HCT116 (cell line): ENCODE data around the gene PDIA2. TPM values are rescaled to one million over a fixed set of nuclear protein-coding genes. Genes with fewer than 3 reads are reported as not detected.

Source experiments
- ATAC-seq: fragments of 200-7000 bp; cut with Tn5 transposase; 2 replicates; pipeline ENCODE4 v1.9.1; 2020; ENCODE audit warnings: mild to moderate bottlenecking, moderate library complexity
- BruUV-seq: library from RNA; stranded (reverse); fragments of 400-500 nt; replicated peaks from 2 replicates; lab custom pipeline; 2021; lab: Mats Ljungman, UMichigan
- CTCF ChIA-PET: fragments of 300-600 bp; sonication (Branson Sonifier 250); formaldehyde crosslinking; loops from one replicate; lab custom pipeline; 2021; ENCODE audit warnings: antibody characterized with exemption; lab: Charles Lee
- POLR2A ChIA-PET: fragments of 300-600, 350-600 bp; sonication (Branson Sonifier 250); formaldehyde crosslinking; loops from one replicate; lab custom pipeline; 2021; ENCODE audit warnings: antibody characterized with exemption; lab: Charles Lee
- RAD21 ChIA-PET, 2 experiments: fragments of 300-600 bp; sonication (Branson Sonifier 250); formaldehyde crosslinking; loops; one replicate each; lab custom pipeline; 2023; ENCODE audit warnings: low total read pairs in 2 of 2; ENCODE audit not compliant: uncharacterized antibody in 2 of 2, unreplicated experiment in 2 of 2, low non-redundant PET in 1 of 2; lab: Charles Lee
- DNase-seq: peaks from one replicate; pipeline ENCODE4 v3.0.0-alpha.2; 2010; ENCODE audit warnings: low read depth, low spot score
- H2AFZ ChIP-seq: fragments of 200-600 bp; shearing (Covaris generic), sonication (generic); 2 replicates; pipeline ENCODE4 v1.6.1; 2017; ENCODE audit warnings: low read depth, mixed run types, mixed read lengths, antibody characterized with exemption, low read length; ENCODE audit not compliant: poor library complexity, severe bottlenecking
- H3K27ac ChIP-seq: 2 replicates; pipeline ENCODE4 v1.5.1; 2012; ENCODE audit warnings: low read depth, low read length
- H3K27me3 ChIP-seq: fragments of 200-600 bp; sonication (generic); 2 replicates; pipeline ENCODE4 v1.6.1; 2016; ENCODE audit warnings: mixed run types, low read length, mixed read lengths; ENCODE audit not compliant: insufficient read depth
- H3K36me3 ChIP-seq, 2 experiments: fragments of 200-500 bp in 1 of 2; fragments of 200-600 bp in 1 of 2; sonication (Bioruptor generic) in 1 of 2; sonication (generic) in 1 of 2; 2 replicates each; pipeline versions ENCODE4 v1.5.1 to v1.6.1; 2014 to 2016; ENCODE audit warnings: low read length in 2 of 2, inconsistent platforms in 1 of 2, mixed read lengths in 1 of 2, mixed run types in 1 of 2; ENCODE audit not compliant: insufficient read depth in 2 of 2, control insufficient read depth in 1 of 2
- H3K4me1 ChIP-seq, 2 experiments: fragments of 200-600 bp in 1 of 2; sonication (generic) in 1 of 2; 2 replicates each; pipeline versions ENCODE4 v1.5.1 to v1.6.1; 2012 to 2017; ENCODE audit warnings: low read length in 2 of 2, inconsistent platforms in 1 of 2, mild to moderate bottlenecking in 1 of 2, mixed read lengths in 1 of 2, mixed run types in 1 of 2, moderate library complexity in 1 of 2; ENCODE audit not compliant: insufficient read depth in 2 of 2, control insufficient read depth in 1 of 2
- H3K4me2 ChIP-seq: fragments of 200-600 bp; sonication (generic); 2 replicates; pipeline ENCODE4 v1.6.1; 2017; ENCODE audit warnings: mixed run types, low read length, mixed read lengths
- H3K4me3 ChIP-seq, 2 experiments: fragments of 200-600 bp in 1 of 2; sonication (generic) in 1 of 2; replicated peaks in 1 of 2; 2 replicates each; pipeline ENCODE4 v1.5.1; 2011 to 2016; ENCODE audit warnings: low read length in 2 of 2, control low read depth in 1 of 2, low read depth in 1 of 2, mild to moderate bottlenecking in 1 of 2, mixed read lengths in 1 of 2, mixed run types in 1 of 2
- H3K79me2 ChIP-seq: fragments of 200-600 bp; sonication (generic); 2 replicates; pipeline ENCODE4 v1.6.1; 2017; ENCODE audit warnings: mild to moderate bottlenecking, mixed run types, low read length, moderate library complexity, mixed read lengths; ENCODE audit not compliant: insufficient read depth
- H3K9ac ChIP-seq: fragments of 200-600 bp; sonication (generic); 2 replicates; pipeline ENCODE4 v1.6.1; 2016; ENCODE audit warnings: low read length, mixed read lengths
- H3K9me2 ChIP-seq: fragments of 200-600 bp; sonication (generic), shearing (Covaris generic); 2 replicates; pipeline ENCODE4 v1.6.1; 2017; ENCODE audit warnings: mixed run types, mild to moderate bottlenecking, moderate library complexity; ENCODE audit not compliant: insufficient read depth
- H3K9me3 ChIP-seq, 2 experiments: fragments of 200-500 bp in 1 of 2; fragments of 200-600 bp in 1 of 2; sonication (Bioruptor generic) in 1 of 2; sonication (generic) in 1 of 2; 2 replicates each; pipeline ENCODE4 v1.6.1; 2014 to 2017; ENCODE audit warnings: low read length in 2 of 2, mixed read lengths in 2 of 2, inconsistent platforms in 1 of 2, low read depth in 1 of 2, mild to moderate bottlenecking in 1 of 2, mixed run types in 1 of 2, moderate library complexity in 1 of 2; ENCODE audit not compliant: control insufficient read depth in 1 of 2, insufficient read depth in 1 of 2
- H4K20me1 ChIP-seq: fragments of 200-600 bp; sonication (generic), shearing (Covaris generic); 2 replicates; pipeline ENCODE4 v1.6.1; 2017; ENCODE audit warnings: mixed run types, mild to moderate bottlenecking, moderate library complexity; ENCODE audit not compliant: insufficient read depth
- EZH2 ChIP-seq: fragments of 200-600 bp; sonication (generic); IDR thresholded peaks from 2 replicates; pipeline ENCODE4 v1.6.1; 2017; ENCODE audit warnings: antibody characterized with exemption, mixed run types
- FOSL1 ChIP-seq: IDR thresholded peaks from 2 replicates; pipeline ENCODE4 v1.6.1; 2012; ENCODE audit warnings: low read depth
- JUND ChIP-seq: IDR thresholded peaks from 2 replicates; pipeline ENCODE4 v1.6.1; 2012
- POLR2AphosphoS5 ChIP-seq: IDR thresholded peaks from 2 replicates; pipeline ENCODE4 v1.6.1; 2011; ENCODE audit warnings: mild to moderate bottlenecking, low read depth, low read length, moderate library complexity
- SIN3A ChIP-seq: IDR thresholded peaks from 2 replicates; pipeline ENCODE4 v1.6.1; 2012; ENCODE audit warnings: low read depth
- SP1 ChIP-seq: IDR thresholded peaks from 2 replicates; pipeline ENCODE4 v1.6.1; 2012; ENCODE audit warnings: low read depth
- SRF ChIP-seq: IDR thresholded peaks from 2 replicates; pipeline ENCODE4 v1.6.1; 2012; ENCODE audit warnings: low read depth
- TCF7L2 ChIP-seq: IDR thresholded peaks from 2 replicates; pipeline ENCODE4 v1.7.0; 2011; ENCODE audit warnings: borderline replicate concordance, inconsistent platforms; ENCODE audit not compliant: insufficient read depth, insufficient read length; ENCODE audit errors: extremely low read depth
- ZNF274 ChIP-seq: fragments of 200-500 bp; sonication (Bioruptor generic); IDR thresholded peaks from 2 replicates; pipeline ENCODE4 v1.6.1; 2014; ENCODE audit warnings: mild to moderate bottlenecking, low read depth, low read length, inconsistent platforms
- intact Hi-C: fragments of 100-400 bp; cut with micrococcal nuclease; formaldehyde crosslinking; loops from 2 replicates; pipeline ENCODE4 v1.10.0; 2022
- total RNA-seq: library from RNA; stranded (reverse); gene quantifications from one replicate; pipeline ENCODE4 v1.2.1, GENCODE V29; 2021; ENCODE audit not compliant: unreplicated experiment
- TF ChIP-seq, protein P1 (sequence below): IDR thresholded peaks from 2 replicates; pipeline ENCODE4 v1.6.1; 2012; ENCODE audit warnings: low read depth
- TF ChIP-seq, protein P2 (sequence below), 3 experiments: fragments of 200-600 bp in 1 of 3; sonication (generic) in 1 of 3; IDR thresholded peaks in 2 of 3; conservative IDR thresholded peaks in 1 of 3; 2 replicates each; pipeline ENCODE4 v1.5.1; 2012 to 2017; ENCODE audit warnings: low read depth in 2 of 3, low read length in 2 of 3, antibody characterized with exemption in 1 of 3, borderline replicate concordance in 1 of 3, control low read depth in 1 of 3, mild to moderate bottlenecking in 1 of 3, mixed read lengths in 1 of 3, mixed run types in 1 of 3, moderate library complexity in 1 of 3; ENCODE audit not compliant: insufficient read depth in 1 of 3

The PDIA2 gene
- total RNA-seq, 1 experiment from 2014 or later, result 0.93 TPM

DNA sequence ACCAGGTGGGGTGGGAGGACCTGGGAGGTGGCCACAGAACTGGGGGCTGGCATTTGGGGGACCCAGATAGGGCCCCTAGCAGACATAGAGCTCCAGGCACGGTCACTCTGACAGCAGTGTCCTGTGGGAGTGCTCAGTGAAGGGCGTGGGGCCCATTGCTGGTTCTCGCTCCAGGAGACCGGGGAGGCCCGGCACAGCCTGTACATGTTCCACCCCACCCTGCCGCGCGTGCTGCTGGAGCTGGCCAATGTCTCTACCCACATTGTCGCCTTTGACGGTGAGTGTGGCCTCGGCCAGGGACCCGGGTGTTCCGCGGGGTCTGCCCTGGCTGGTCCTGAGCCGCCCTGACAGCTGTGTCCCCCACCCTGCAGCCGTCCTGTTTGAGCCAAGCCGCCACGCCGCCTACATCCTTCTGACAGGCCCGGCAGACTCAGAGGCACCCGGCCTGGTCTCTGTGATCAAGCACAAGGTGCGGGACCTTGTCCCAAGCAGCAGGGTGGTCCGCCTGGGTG, 18.5 kb upstream of the PDIA2 start:
- intact Hi-C loops, result no loop called here
- no TSS peak for BruUV-seq
- no peak overlapping the region for H2AFZ ChIP-seq
- no peaks in the 10 kb centered on the region for H4K20me1 ChIP-seq
- H3K79me2 ChIP-seq, result no peaks in the 10 kb centered on the region
- ChIA-PET CTCF (no interaction called here), POLR2A (no interaction called here), RAD21 (no interaction called here)
- no peak overlapping the region for H3K9ac ChIP-seq
- DNase-seq (no peak), ATAC-seq (no peak)
- H3K4me1 ChIP-seq, result no peaks in the 10 kb centered on the region
- H3K9me3 ChIP-seq, result no peaks in the 10 kb centered on the region
- H3K27me3 ChIP-seq, result no peaks in the 10 kb centered on the region
- no peak overlapping the region for H3K4me3 ChIP-seq
- H3K9me2 ChIP-seq, result no peaks in the 10 kb centered on the region
- H3K36me3 ChIP-seq, result no peaks in the 10 kb centered on the region
- no peak overlapping the region for H3K27ac ChIP-seq
- H3K4me2 ChIP-seq, result no peak overlapping the region
- no peak for TF ChIP-seq TCF7L2
- TF ChIP-seq, protein P1, sequence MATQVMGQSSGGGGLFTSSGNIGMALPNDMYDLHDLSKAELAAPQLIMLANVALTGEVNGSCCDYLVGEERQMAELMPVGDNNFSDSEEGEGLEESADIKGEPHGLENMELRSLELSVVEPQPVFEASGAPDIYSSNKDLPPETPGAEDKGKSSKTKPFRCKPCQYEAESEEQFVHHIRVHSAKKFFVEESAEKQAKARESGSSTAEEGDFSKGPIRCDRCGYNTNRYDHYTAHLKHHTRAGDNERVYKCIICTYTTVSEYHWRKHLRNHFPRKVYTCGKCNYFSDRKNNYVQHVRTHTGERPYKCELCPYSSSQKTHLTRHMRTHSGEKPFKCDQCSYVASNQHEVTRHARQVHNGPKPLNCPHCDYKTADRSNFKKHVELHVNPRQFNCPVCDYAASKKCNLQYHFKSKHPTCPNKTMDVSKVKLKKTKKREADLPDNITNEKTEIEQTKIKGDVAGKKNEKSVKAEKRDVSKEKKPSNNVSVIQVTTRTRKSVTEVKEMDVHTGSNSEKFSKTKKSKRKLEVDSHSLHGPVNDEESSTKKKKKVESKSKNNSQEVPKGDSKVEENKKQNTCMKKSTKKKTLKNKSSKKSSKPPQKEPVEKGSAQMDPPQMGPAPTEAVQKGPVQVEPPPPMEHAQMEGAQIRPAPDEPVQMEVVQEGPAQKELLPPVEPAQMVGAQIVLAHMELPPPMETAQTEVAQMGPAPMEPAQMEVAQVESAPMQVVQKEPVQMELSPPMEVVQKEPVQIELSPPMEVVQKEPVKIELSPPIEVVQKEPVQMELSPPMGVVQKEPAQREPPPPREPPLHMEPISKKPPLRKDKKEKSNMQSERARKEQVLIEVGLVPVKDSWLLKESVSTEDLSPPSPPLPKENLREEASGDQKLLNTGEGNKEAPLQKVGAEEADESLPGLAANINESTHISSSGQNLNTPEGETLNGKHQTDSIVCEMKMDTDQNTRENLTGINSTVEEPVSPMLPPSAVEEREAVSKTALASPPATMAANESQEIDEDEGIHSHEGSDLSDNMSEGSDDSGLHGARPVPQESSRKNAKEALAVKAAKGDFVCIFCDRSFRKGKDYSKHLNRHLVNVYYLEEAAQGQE, result no peak
- TF ChIP-seq, protein P2, sequence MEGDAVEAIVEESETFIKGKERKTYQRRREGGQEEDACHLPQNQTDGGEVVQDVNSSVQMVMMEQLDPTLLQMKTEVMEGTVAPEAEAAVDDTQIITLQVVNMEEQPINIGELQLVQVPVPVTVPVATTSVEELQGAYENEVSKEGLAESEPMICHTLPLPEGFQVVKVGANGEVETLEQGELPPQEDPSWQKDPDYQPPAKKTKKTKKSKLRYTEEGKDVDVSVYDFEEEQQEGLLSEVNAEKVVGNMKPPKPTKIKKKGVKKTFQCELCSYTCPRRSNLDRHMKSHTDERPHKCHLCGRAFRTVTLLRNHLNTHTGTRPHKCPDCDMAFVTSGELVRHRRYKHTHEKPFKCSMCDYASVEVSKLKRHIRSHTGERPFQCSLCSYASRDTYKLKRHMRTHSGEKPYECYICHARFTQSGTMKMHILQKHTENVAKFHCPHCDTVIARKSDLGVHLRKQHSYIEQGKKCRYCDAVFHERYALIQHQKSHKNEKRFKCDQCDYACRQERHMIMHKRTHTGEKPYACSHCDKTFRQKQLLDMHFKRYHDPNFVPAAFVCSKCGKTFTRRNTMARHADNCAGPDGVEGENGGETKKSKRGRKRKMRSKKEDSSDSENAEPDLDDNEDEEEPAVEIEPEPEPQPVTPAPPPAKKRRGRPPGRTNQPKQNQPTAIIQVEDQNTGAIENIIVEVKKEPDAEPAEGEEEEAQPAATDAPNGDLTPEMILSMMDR (IDR thresholded peaks at IDR 0.05 in 2 of 3, conservative IDR thresholded peaks at IDR 0.05 in 1 of 3; ENCODE audit: borderline replicate concordance in 1 of 3, insufficient read depth in 1 of 3, low read depth in 2 of 3, low read length in 2 of 3), result no peak
- TF ChIP-seq ZNF274, result no peak
- TF ChIP-seq FOSL1, result no peak
- TF ChIP-seq JUND, result no peak
- no peak for TF ChIP-seq SRF
- TF ChIP-seq EZH2, result no peak
- TF ChIP-seq SIN3A, result no peak
- no peak for TF ChIP-seq POLR2AphosphoS5
- TF ChIP-seq SP1, result no peak
